ENCODE results near the gene ACSS2.

DNA sequence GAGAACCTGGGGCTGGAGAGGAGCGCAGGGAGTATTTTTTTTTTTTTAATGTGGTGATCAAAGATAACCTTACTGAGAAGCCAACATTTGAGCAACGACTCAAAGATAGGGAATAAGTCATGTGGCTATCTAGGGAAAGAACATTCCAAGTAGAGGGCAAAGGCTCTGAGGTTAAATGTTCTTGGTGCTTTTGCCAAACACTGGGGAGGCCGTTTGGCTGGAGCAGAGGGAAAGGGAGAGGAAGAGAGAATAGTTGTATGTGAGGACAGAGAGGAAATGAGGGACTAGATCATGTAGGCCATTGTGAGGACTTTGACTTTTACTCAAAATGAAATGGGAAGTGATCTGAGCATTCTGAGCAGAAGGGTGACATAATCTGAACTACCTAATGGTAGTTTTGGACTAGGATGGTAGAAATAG lies 27.8 kb downstream of the ACSS2 start:
- TF ChIP-seq MAFK (IDR thresholded peaks at IDR 0.05; ENCODE audit: low read depth, low read length), result no peak
- TF ChIP-seq, protein P1, sequence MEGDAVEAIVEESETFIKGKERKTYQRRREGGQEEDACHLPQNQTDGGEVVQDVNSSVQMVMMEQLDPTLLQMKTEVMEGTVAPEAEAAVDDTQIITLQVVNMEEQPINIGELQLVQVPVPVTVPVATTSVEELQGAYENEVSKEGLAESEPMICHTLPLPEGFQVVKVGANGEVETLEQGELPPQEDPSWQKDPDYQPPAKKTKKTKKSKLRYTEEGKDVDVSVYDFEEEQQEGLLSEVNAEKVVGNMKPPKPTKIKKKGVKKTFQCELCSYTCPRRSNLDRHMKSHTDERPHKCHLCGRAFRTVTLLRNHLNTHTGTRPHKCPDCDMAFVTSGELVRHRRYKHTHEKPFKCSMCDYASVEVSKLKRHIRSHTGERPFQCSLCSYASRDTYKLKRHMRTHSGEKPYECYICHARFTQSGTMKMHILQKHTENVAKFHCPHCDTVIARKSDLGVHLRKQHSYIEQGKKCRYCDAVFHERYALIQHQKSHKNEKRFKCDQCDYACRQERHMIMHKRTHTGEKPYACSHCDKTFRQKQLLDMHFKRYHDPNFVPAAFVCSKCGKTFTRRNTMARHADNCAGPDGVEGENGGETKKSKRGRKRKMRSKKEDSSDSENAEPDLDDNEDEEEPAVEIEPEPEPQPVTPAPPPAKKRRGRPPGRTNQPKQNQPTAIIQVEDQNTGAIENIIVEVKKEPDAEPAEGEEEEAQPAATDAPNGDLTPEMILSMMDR (IDR thresholded peaks at IDR 0.05; ENCODE audit: control extremely low read depth in 1 of 3, insufficient read depth in 1 of 3, low read depth in 1 of 3, low read length in 3 of 3), result no peak
- no peak for TF ChIP-seq EZH2 (IDR thresholded peaks at IDR 0.05; ENCODE audit: low read depth, low read length, severe bottlenecking)
